ENCODE results near the gene ICOSLG.

Gene ICOSLG

DNA sequence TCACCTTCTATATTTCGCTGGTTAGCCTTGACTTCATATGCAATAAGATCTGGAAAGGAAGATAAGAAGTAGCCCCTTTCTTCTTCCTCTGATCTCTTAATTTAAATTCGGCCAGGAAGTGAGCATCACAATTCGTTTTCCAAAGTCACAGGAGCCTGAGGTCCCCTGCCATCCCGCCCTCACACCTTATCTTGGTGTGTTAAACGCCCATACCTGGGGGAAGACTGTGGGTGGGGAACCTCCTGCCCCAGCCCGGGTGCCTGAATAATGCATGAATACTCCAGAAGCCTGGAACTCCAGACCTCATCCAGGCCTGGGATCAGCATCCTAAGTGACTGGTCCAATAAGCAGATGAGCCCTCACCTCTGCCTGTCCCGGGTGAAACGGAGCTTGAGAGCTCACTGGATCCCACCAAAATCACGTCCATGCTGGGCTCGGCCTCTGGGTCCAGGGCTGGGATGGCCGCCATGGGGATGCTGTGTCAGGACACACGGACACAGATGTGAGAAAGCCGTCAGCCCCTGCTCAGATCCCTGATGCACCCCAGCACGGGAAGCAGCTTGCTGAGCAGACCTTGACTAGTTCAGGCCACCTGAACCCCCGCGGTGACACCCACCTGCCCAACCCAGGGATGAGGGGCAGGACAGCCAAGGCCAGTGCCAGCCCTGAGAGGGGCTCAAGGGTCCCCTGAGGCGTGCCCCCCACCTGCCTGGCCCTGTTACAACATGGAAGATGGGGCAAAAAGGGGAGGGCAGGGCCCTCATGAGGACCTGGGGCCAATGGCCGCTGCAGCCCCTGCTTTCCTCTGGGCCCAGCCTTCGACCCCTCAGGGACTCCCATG lies 20.3 kb upstream of the ICOSLG start:
- ATAC-seq: no peak; the same call in 2 of the 3 replicates
- TF ChIP-seq RARB (CRISPR knock-in tag; IDR thresholded peaks at IDR 0.05) (no peak), ZFP3 (CRISPR knock-in tag; IDR thresholded peaks at IDR 0.05) (no peak), SNAI2 (CRISPR knock-in tag; IDR thresholded peaks at IDR 0.05) (no peak), BACH2 (CRISPR knock-in tag; IDR thresholded peaks at IDR 0.05; ENCODE audit: borderline replicate concordance) (no peak), ZNF8 (CRISPR knock-in tag; IDR thresholded peaks at IDR 0.05) (no peak), OSR1 (CRISPR knock-in tag; IDR thresholded peaks at IDR 0.05) (no peak), ZFP30 (CRISPR knock-in tag; IDR thresholded peaks at IDR 0.05) (no peak), ZC3H10 (CRISPR knock-in tag; IDR thresholded peaks at IDR 0.05) (no peak), ZNF70 (CRISPR knock-in tag; IDR thresholded peaks at IDR 0.05) (no peak), PPARA (CRISPR knock-in tag; IDR thresholded peaks at IDR 0.05; ENCODE audit: borderline replicate concordance) (no peak), ISL1 (CRISPR knock-in tag; IDR thresholded peaks at IDR 0.05) (no peak), TOX (CRISPR knock-in tag; IDR thresholded peaks at IDR 0.05; ENCODE audit: borderline replicate concordance) (no peak), TCF4 (CRISPR knock-in tag; IDR thresholded peaks at IDR 0.05; ENCODE audit: borderline replicate concordance) (no peak), ESRRG (CRISPR knock-in tag; IDR thresholded peaks at IDR 0.05) (no peak), ARNTL (CRISPR knock-in tag; IDR thresholded peaks at IDR 0.05; ENCODE audit: borderline replicate concordance, low read depth) (no peak)
- TF ChIP-seq, protein P1, sequence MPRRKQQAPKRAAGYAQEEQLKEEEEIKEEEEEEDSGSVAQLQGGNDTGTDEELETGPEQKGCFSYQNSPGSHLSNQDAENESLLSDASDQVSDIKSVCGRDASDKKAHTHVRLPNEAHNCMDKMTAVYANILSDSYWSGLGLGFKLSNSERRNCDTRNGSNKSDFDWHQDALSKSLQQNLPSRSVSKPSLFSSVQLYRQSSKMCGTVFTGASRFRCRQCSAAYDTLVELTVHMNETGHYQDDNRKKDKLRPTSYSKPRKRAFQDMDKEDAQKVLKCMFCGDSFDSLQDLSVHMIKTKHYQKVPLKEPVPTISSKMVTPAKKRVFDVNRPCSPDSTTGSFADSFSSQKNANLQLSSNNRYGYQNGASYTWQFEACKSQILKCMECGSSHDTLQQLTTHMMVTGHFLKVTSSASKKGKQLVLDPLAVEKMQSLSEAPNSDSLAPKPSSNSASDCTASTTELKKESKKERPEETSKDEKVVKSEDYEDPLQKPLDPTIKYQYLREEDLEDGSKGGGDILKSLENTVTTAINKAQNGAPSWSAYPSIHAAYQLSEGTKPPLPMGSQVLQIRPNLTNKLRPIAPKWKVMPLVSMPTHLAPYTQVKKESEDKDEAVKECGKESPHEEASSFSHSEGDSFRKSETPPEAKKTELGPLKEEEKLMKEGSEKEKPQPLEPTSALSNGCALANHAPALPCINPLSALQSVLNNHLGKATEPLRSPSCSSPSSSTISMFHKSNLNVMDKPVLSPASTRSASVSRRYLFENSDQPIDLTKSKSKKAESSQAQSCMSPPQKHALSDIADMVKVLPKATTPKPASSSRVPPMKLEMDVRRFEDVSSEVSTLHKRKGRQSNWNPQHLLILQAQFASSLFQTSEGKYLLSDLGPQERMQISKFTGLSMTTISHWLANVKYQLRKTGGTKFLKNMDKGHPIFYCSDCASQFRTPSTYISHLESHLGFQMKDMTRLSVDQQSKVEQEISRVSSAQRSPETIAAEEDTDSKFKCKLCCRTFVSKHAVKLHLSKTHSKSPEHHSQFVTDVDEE (CRISPR knock-in tag; IDR thresholded peaks at IDR 0.05): no peak
- TF ChIP-seq, protein P2, sequence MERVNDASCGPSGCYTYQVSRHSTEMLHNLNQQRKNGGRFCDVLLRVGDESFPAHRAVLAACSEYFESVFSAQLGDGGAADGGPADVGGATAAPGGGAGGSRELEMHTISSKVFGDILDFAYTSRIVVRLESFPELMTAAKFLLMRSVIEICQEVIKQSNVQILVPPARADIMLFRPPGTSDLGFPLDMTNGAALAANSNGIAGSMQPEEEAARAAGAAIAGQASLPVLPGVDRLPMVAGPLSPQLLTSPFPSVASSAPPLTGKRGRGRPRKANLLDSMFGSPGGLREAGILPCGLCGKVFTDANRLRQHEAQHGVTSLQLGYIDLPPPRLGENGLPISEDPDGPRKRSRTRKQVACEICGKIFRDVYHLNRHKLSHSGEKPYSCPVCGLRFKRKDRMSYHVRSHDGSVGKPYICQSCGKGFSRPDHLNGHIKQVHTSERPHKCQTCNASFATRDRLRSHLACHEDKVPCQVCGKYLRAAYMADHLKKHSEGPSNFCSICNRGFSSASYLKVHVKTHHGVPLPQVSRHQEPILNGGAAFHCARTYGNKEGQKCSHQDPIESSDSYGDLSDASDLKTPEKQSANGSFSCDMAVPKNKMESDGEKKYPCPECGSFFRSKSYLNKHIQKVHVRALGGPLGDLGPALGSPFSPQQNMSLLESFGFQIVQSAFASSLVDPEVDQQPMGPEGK (CRISPR knock-in tag; IDR thresholded peaks at IDR 0.05; ENCODE audit: borderline replicate concordance): no peak
- TF ChIP-seq, protein P3, sequence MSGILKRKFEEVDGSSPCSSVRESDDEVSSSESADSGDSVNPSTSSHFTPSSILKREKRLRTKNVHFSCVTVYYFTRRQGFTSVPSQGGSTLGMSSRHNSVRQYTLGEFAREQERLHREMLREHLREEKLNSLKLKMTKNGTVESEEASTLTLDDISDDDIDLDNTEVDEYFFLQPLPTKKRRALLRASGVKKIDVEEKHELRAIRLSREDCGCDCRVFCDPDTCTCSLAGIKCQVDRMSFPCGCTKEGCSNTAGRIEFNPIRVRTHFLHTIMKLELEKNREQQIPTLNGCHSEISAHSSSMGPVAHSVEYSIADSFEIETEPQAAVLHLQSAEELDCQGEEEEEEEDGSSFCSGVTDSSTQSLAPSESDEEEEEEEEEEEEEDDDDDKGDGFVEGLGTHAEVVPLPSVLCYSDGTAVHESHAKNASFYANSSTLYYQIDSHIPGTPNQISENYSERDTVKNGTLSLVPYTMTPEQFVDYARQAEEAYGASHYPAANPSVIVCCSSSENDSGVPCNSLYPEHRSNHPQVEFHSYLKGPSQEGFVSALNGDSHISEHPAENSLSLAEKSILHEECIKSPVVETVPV (CRISPR knock-in tag; IDR thresholded peaks at IDR 0.05): no peak

DNA sequence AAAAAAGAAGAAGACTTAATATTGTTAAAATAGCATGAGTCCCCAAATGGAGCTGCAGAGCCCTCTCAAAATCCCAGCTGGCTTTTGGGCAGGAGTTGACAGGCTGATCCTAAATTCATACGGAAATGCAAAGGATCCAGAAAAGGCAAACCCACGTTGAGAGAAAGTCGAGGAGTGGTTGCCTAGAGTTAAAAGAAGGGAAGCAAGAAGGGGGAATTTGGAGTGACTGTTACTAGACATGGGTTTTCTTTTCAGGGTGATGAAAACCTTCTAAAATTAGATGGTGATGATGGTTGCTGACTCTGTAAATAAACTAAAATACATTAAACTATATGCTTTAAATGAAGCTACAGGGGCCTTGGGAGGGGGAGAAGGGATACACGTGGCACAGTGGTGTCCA lies 19.3 kb upstream of the ICOSLG start:
- ATAC-seq: no peak

DNA sequence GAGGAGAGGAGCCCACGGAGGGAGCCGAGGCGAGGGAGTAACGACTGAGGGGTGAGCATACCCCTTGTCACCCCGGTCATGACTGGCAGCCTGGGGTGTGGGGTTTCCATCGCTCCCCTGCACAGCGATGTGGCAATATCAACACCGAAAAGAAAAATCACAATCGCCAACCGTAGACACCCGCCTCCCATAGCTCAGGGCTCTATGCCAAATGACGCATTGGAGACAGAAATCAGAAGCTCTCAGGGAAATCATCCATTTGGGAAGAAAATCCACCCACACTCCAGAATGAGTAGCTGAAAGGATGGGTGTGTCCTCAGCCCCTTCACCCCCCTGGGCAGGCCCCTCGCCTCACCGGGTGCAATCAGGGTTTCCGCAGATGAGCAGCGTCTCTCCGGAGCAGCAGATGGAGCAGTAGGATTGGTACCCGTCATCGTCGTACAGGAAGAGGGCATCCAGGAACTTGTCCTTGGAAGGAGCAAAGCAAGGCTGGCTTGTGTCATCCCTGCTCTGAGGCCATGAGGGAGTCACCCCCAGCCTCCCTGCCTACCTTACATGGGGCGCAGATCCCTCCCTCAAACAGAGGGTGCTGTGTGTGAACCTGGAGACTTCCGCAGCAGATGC lies 18.5 kb upstream of the ICOSLG start:
- no peak for ATAC-seq

More for the DNA sequence above, 19.3 kb upstream of the ICOSLG start:
- TF ChIP-seq CSDC2 (CRISPR knock-in tag; IDR thresholded peaks at IDR 0.05): no peak
- TF ChIP-seq, protein P3 (CRISPR knock-in tag; IDR thresholded peaks at IDR 0.05): no peak

More for the DNA sequence above, 18.5 kb upstream of the ICOSLG start:
- TF ChIP-seq TCF4 (CRISPR knock-in tag; IDR thresholded peaks at IDR 0.05; ENCODE audit: borderline replicate concordance) (no peak), RARB (CRISPR knock-in tag; IDR thresholded peaks at IDR 0.05) (no peak), ISL1 (CRISPR knock-in tag; IDR thresholded peaks at IDR 0.05) (no peak)
- TF ChIP-seq, protein P1 (CRISPR knock-in tag; IDR thresholded peaks at IDR 0.05): no peak
